Measurements from ENCODE around the gene NET1. TPM values are rescaled to one million over a fixed set of nuclear protein-coding genes. Genes with fewer than 3 reads are reported as not detected.
A peak's percentile ranks its signal among the peaks of the same experiment; 100 is the strongest.

Gene NET1, protein sequence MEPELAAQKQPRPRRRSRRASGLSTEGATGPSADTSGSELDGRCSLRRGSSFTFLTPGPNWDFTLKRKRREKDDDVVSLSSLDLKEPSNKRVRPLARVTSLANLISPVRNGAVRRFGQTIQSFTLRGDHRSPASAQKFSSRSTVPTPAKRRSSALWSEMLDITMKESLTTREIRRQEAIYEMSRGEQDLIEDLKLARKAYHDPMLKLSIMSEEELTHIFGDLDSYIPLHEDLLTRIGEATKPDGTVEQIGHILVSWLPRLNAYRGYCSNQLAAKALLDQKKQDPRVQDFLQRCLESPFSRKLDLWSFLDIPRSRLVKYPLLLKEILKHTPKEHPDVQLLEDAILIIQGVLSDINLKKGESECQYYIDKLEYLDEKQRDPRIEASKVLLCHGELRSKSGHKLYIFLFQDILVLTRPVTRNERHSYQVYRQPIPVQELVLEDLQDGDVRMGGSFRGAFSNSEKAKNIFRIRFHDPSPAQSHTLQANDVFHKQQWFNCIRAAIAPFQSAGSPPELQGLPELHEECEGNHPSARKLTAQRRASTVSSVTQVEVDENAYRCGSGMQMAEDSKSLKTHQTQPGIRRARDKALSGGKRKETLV
- 10 to 100 TPM; 10.5 to 41.1 (median 25.1) TPM for total RNA-seq
- total RNA-seq (2013), result 12.6 TPM
- 9.4 to 60.1 (median 30.8) reads per million in 29 experiments for total RNA-seq

DNA sequence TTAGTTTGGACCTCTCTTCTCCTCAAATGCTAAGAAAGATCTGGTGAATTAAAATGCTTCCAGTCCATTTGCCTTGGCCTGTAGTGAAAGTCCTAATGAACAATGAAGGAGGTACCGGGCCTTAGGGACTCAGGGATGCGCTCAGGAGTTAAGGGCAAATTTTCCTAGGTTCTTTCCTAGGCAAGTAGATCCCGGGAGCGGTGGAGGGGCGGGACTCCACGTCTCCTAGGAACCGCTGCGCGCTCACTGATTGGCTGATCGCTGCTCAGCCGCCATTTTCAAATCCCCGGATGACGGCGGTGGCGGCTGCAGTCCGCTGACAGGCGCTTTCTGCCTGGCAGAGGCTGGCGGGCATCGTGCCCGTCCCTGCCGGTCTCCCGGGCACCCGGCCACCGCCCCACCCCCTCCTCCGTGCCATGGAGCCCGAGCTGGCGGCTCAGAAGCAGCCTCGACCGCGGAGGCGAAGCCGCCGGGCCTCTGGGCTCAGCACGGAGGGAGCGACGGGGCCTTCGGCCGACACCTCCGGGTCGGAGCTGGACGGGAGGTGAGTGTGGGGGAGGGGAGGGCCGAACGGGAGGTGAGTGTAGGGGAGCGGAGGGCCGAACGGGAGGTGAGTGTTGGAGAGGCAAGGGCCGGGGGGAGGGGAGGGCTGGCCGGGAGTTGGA, at the start of gene NET1:
Gene NET1 (plus strand): TSS at position 281 of the 665 bp plus-strand sequence. CDS start 136 bp downstream, at position 417.
- H3K4me1 Mint-ChIP-seq, result peaks cover 0 to 5% (median 4%) of the 10 kb centered on the region in 3 donors
- peaks cover 2 to 6% of the 10 kb centered on the region in 2 experiments for H3K27me3 ChIP-seq (replicated peaks in 1 of 2; ENCODE audit: control insufficient read depth in 2 of 2, extremely low read depth in 1 of 2, insufficient read depth in 2 of 2, low read length in 1 of 2)
- ATAC-seq (replicated peaks in 1 of 4), result peak; percentile 79 to 92 (median 86)
- CTCF ChIA-PET, result interaction anchor here in 1 of 2 donors (0.7 kb wide), 1 partner anchor 218 kb away, joined by 4 read pairs; no protein-coding TSS in a partner anchor
- POLR2A ChIA-PET, result no interaction called here
- peaks cover 14 to 16% of the 10 kb centered on the region in 2 donors for H3K27me3 Mint-ChIP-seq
- H3K4me1 ChIP-seq (ENCODE audit: control insufficient read depth in 1 of 2, extremely low read depth in 1 of 2, insufficient read depth in 2 of 2, low read length in 2 of 2), result peaks cover 3 to 6% of the 10 kb centered on the region in 2 experiments
- H3K4me3 Mint-ChIP-seq, result peak within 1 kb of the TSS in 2 of 3 donors; percentile 74 to 81
- no peaks in the 10 kb centered on the region for H3K9me3 ChIP-seq
- DNase-seq, result peak; percentile 6 to 73 (median 49)
- H3K9me3 Mint-ChIP-seq, result no peaks in the 10 kb centered on the region
- no peak within 1 kb of the TSS for H3K27ac Mint-ChIP-seq
- under 1% methylated on average over 36 of the region's 48 CpGs for WGBS (ENCODE audit: insufficient coverage)
- H3K36me3 ChIP-seq (ENCODE audit: control insufficient read depth in 2 of 2, extremely low read depth in 1 of 2, insufficient read depth in 1 of 2, low read length in 1 of 2), result peaks cover 0 to 5% of the 10 kb centered on the region in 2 donors
- no peak within 1 kb of the TSS for H3K27ac ChIP-seq (ENCODE audit: low read length)
- no peaks in the 10 kb centered on the region for H3K36me3 Mint-ChIP-seq
- peak within 1 kb of the TSS; percentile 54 to 83 for H3K4me3 ChIP-seq (ENCODE audit: control insufficient read depth in 1 of 2, extremely low read depth in 1 of 2, low read length in 1 of 2)

DNA sequence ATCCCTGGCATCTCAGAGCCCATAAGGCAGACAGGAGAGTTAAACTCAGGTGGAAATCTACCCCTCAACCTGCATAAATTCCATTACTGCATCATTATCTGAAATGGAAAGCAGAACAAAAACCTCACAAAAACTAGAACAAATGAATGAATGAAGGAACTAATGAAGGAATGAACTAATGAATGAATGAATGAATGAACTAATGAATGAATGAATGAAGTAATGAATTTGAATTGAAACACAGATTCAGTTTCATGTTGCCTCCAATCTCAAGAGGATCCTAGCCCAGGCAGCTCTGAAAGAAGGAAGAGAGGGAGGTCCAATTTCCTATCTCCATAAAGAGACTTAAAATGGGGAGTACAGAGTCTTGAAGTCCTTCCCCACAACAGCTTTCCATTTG, 49.5 kb upstream of the NET1 start:
- Histone ChIP-seq H3K27ac (ENCODE audit: low read length) (no peak overlapping the region), H3K27me3 (replicated peaks in 1 of 2; ENCODE audit: control insufficient read depth in 2 of 2, extremely low read depth in 1 of 2, insufficient read depth in 2 of 2, low read length in 1 of 2) (peaks cover 0 to 8% of the 10 kb centered on the region in 2 experiments), H3K9me3 (no peaks in the 10 kb centered on the region), H3K36me3 (ENCODE audit: control insufficient read depth in 2 of 2, extremely low read depth in 1 of 2, insufficient read depth in 1 of 2, low read length in 1 of 2) (no peaks in the 10 kb centered on the region), H3K4me3 (ENCODE audit: control insufficient read depth in 1 of 2, extremely low read depth in 1 of 2, low read length in 1 of 2) (no peak overlapping the region), H3K4me1 (ENCODE audit: control insufficient read depth in 1 of 2, extremely low read depth in 1 of 2, insufficient read depth in 2 of 2, low read length in 2 of 2) (no peaks in the 10 kb centered on the region)
- ATAC-seq (replicated peaks in 1 of 4) (no peak), DNase-seq (no peak)
- Mint-ChIP-seq H3K27ac (no peak overlapping the region), H3K9me3 (no peaks in the 10 kb centered on the region), H3K36me3 (no peaks in the 10 kb centered on the region), H3K27me3 (peaks cover 5 to 22% of the 10 kb centered on the region in 2 donors), H3K4me3 (no peak overlapping the region), H3K4me1 (no peaks in the 10 kb centered on the region)
- ChIA-PET POLR2A (no interaction called here), CTCF (no interaction called here)

DNA sequence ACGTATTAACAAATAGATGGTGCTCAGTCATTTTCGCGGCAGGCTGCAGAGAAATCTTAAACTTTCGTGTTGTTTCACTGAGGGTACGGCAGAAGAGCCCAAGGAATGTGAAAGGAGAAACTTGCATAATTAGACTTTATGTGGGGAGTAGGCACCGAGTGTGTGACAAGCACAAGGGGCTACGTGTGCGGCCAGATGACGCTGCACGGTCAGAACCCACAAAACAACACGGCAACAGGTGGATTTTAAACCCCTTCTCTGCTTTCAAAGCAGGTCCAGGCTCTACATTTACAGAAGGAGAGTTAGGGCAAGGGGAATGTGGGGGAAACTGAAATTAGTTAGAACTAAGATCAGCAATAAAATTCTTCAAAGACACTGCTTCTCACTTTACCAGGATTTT, 48.0 kb upstream of the NET1 start:
- H3K4me1 Mint-ChIP-seq, result no peaks in the 10 kb centered on the region
- peaks cover 5 to 22% of the 10 kb centered on the region in 2 donors for H3K27me3 Mint-ChIP-seq
- no peaks in the 10 kb centered on the region for H3K9me3 Mint-ChIP-seq
- no peaks in the 10 kb centered on the region for H3K36me3 Mint-ChIP-seq
- ATAC-seq (replicated peaks in 1 of 4), result no peak
- no peaks in the 10 kb centered on the region for H3K4me1 ChIP-seq (ENCODE audit: control insufficient read depth in 1 of 2, extremely low read depth in 1 of 2, insufficient read depth in 2 of 2, low read length in 2 of 2)
- H3K36me3 ChIP-seq (ENCODE audit: control insufficient read depth in 2 of 2, extremely low read depth in 1 of 2, insufficient read depth in 1 of 2, low read length in 1 of 2), result no peaks in the 10 kb centered on the region
- no peak for DNase-seq
- peaks cover 0 to 8% of the 10 kb centered on the region in 2 experiments for H3K27me3 ChIP-seq (replicated peaks in 1 of 2; ENCODE audit: control insufficient read depth in 2 of 2, extremely low read depth in 1 of 2, insufficient read depth in 2 of 2, low read length in 1 of 2)
- H3K27ac Mint-ChIP-seq, result no peak overlapping the region
- H3K4me3 ChIP-seq (ENCODE audit: control insufficient read depth in 1 of 2, extremely low read depth in 1 of 2, low read length in 1 of 2), result no peak overlapping the region
- H3K4me3 Mint-ChIP-seq, result no peak overlapping the region
- no peaks in the 10 kb centered on the region for H3K9me3 ChIP-seq
- POLR2A ChIA-PET, result no interaction called here
- WGBS (ENCODE audit: insufficient coverage), result 88% methylated on average over 5 of the region's 11 CpGs
- no peak overlapping the region for H3K27ac ChIP-seq (ENCODE audit: low read length)
- CTCF ChIA-PET, result no interaction called here

DNA sequence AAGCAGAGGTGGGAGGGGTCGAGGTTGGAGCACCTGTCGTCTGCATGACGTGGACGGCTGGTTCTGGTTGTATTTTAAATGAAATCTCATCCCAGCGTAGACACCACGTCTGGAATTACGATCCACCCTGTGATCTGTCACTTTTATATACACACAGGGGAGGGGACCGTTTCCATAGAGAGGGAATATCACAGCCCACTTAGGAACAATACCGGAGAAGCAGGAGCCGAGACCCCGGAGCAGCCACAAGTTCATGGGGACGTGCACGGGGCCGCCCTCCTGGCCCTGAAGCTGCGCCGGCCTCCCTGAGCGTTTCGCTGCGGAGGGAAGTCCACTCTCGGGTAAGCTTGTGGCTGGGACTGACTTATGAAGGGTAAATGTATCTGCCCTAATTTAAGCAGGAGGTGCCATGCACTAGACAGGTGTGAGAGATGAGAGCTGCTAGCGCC, 47.4 kb upstream of the NET1 start, which contains the start of gene UCN3:
Gene UCN3 (plus strand): TSS at position 77 of the 449 bp plus-strand sequence. CDS start 8,755 bp downstream, outside the sequence.
- Mint-ChIP-seq H3K9me3 (peaks cover 0 to 3% (median 1%) of the 10 kb centered on the region in 3 donors), H3K27ac (no peak within 1 kb of the TSS), H3K4me1 (no peaks in the 10 kb centered on the region), H3K27me3 (peaks cover 5 to 18% of the 10 kb centered on the region in 2 donors), H3K4me3 (no peak within 1 kb of the TSS), H3K36me3 (no peaks in the 10 kb centered on the region)
- H3K27ac ChIP-seq (ENCODE audit: low read length), result no peak within 1 kb of the TSS
- no peaks in the 10 kb centered on the region for H3K4me1 ChIP-seq (ENCODE audit: control insufficient read depth in 1 of 2, extremely low read depth in 1 of 2, insufficient read depth in 2 of 2, low read length in 2 of 2)
- peaks cover 0 to 8% of the 10 kb centered on the region in 2 experiments for H3K27me3 ChIP-seq (replicated peaks in 1 of 2; ENCODE audit: control insufficient read depth in 2 of 2, extremely low read depth in 1 of 2, insufficient read depth in 2 of 2, low read length in 1 of 2)
- ChIA-PET CTCF (no interaction called here), POLR2A (no interaction called here)
- H3K36me3 ChIP-seq (ENCODE audit: control insufficient read depth in 2 of 2, extremely low read depth in 1 of 2, insufficient read depth in 1 of 2, low read length in 1 of 2), result no peaks in the 10 kb centered on the region
- no peak within 1 kb of the TSS for H3K4me3 ChIP-seq (ENCODE audit: control insufficient read depth in 1 of 2, extremely low read depth in 1 of 2, low read length in 1 of 2)
- DNase-seq (no peak), ATAC-seq (replicated peaks in 1 of 4) (no peak)
- WGBS (ENCODE audit: insufficient coverage), result 86% methylated on average over 9 of the region's 21 CpGs
- H3K9me3 ChIP-seq, result no peaks in the 10 kb centered on the region

DNA sequence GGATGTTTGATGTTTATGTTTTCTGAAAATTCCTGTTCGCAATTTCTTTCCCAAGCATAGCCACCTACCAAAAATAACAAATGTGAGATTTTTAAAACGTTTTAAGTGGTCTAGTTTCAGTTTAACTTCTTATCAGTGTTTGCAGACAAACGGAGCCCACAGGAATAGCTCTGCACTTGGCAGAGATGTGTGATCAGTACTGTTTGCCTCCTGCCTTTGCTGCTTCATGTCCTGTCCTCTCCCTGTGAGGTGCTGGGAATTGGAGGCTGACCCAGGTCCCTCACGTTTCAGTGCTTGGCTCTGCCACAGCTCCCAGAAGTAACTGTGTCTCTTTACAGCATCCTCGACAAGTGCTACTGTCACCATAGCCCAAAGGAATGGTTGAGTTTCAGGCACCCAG, 46.4 kb upstream of the NET1 start:
- no peaks in the 10 kb centered on the region for H3K36me3 Mint-ChIP-seq
- H3K9me3 Mint-ChIP-seq, result peaks cover 0 to 12% (median 3%) of the 10 kb centered on the region in 3 donors
- ATAC-seq (replicated peaks in 1 of 4) (no peak), DNase-seq (no peak)
- Histone ChIP-seq H3K4me1 (ENCODE audit: control insufficient read depth in 1 of 2, extremely low read depth in 1 of 2, insufficient read depth in 2 of 2, low read length in 2 of 2) (no peaks in the 10 kb centered on the region), H3K9me3 (no peaks in the 10 kb centered on the region), H3K27me3 (replicated peaks in 1 of 2; ENCODE audit: control insufficient read depth in 2 of 2, extremely low read depth in 1 of 2, insufficient read depth in 2 of 2, low read length in 1 of 2) (peaks cover 0 to 8% of the 10 kb centered on the region in 2 experiments), H3K36me3 (ENCODE audit: control insufficient read depth in 2 of 2, extremely low read depth in 1 of 2, insufficient read depth in 1 of 2, low read length in 1 of 2) (no peaks in the 10 kb centered on the region), H3K27ac (ENCODE audit: low read length) (no peak overlapping the region), H3K4me3 (ENCODE audit: control insufficient read depth in 1 of 2, extremely low read depth in 1 of 2, low read length in 1 of 2) (no peak overlapping the region)
- CTCF ChIA-PET, result no interaction called here
- H3K27me3 Mint-ChIP-seq, result peaks cover 5 to 16% of the 10 kb centered on the region in 2 donors
- no peak overlapping the region for H3K4me3 Mint-ChIP-seq
- 40% methylated on average over 2 of the region's 5 CpGs for WGBS (ENCODE audit: insufficient coverage)
- H3K27ac Mint-ChIP-seq, result no peak overlapping the region
- POLR2A ChIA-PET, result no interaction called here
- peaks cover 0 to 5% (median 0%) of the 10 kb centered on the region in 3 donors for H3K4me1 Mint-ChIP-seq
